Adipose tissue (tissue), 3 donors: ENCODE results near the gene SPC24. TPM values are rescaled to one million over a fixed set of nuclear protein-coding genes. Genes with fewer than 3 reads are reported as not detected.
"Not testable (repeated sequence)": the region's sequence is repeated elsewhere in the genome, so short reads cannot be mapped to it uniquely, and the experiment has no call there.

Source experiments
- H3K27ac ChIP-seq: one replicate; pipeline ENCODE4 v1.5.1; 2013; ENCODE audit warnings: low read depth, low read length
- WGBS, 3 donors: extraction: QIAGEN DNeasy Blood & Tissue Kit; methylation state at CpG; one replicate each; pipeline ENCODE4 v1.1.7; 2013; 5-methylcytosine and 5-hydroxymethylcytosine counted together
- polyA plus RNA-seq, 3 donors: library from polyadenylated mRNA; stranded (reverse); fragments of 200-250 nt; gene quantifications; one replicate each; pipeline ENCODE4 v1.2.3, GENCODE V29; 2013
- donor health status: healthy with polysubstance abuse.
- donor health status: Bipolar disorder and iron deficiency.
- donor health status: healthy.

The SPC24 gene
- polyA plus RNA-seq, 3 donors = 0.17 to 2.4 (median 0.30) TPM

GRCh38 chr19:11194173-11194572 lies 38.6 kb upstream of the SPC24 start:
- no peak overlapping the region for H3K27ac ChIP-seq
- WGBS, 3 donors = 59 to 83% (median 65%) methylated on average over 8 of the region's 8 CpGs

GRCh38 chr19:11192957-11193939 lies 37.7 kb upstream of the SPC24 start:
- WGBS, 3 donors = 92 to 94% (median 93%) methylated on average over 63 to 68 of the region's 68 CpGs

DNA sequence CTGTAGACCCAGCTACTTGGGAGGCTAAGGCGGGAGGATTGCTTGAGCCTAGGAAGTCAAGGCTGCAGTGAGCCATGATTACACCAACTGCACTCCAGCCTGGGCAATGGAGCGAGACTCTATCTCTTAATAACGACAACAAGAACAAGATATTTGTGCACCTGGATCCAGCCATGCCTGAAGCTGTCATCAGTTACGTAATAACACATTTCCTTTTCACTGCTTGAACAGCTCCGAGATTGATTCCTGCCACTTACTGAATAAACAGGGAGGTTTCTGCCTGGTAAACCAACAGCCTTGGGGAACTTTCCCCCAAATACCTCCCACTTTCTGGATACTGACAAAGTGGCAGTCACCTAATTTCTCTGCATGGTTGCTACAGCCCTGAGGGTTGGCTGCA lies 36.4 kb upstream of the SPC24 start:
- 68 to 72% (median 70%) methylated on average over 5 of the region's 5 CpGs for WGBS, 3 donors
- H3K27ac ChIP-seq = no peak overlapping the region

More at GRCh38 chr19:11192957-11193939, 37.7 kb upstream of the SPC24 start:
- H3K27ac ChIP-seq = no peak overlapping the region

- no peak overlapping the region for H3K27ac ChIP-seq
- WGBS, 3 donors = 20 to 76% (median 30%) methylated on average over 8 of the region's 8 CpGs
Measured at GRCh38 chr19:11191273-11191755, 35.7 kb upstream of the SPC24 start.

DNA sequence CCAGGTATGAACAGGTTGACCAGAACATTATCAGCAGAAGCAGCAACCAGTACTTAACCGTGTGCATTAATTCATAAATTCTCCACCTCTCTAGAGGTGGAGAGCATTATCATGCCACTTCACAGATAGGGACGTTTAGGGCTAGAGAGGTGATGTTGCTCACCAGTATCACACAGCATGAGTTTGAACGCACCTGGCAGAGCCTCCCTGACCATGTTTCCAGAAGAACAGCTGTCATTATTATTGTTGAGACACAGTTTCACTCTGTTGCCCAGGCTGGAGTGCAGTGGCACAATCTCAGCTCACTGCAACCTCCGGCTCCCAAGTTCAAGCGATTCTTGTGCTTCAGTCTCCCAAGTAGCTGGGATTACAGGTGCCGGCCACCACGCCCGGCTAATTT lies 34.9 kb upstream of the SPC24 start:
- 86% methylated on average over 8 of the region's 8 CpGs for whole genome bisulfite sequencing, 3 donors
- no peak overlapping the region for H3K27ac ChIP-seq

DNA sequence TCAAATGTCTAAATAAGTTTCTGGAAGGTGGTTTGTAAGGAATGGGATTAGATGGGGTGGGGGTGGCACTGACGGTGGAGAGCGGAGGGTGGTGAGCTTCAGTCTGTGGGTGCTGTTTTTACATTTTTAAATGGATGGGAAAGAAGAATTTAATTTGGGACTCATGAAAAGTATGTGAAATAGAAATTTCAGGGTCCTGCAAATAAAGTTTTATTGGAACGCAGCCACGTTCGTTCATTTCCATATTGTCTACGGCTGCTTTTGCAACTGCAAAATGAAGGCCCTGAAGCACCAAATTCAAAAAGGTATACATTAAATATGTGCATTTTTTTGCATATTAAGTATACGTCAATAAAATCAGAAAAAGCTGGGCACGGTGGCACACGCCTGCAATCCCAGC lies 31.9 kb upstream of the SPC24 start:
- H3K27ac ChIP-seq = no peak overlapping the region
- 88 to 95% (median 94%) methylated on average over 9 of the region's 9 CpGs for whole genome bisulfite sequencing, 3 donors

DNA sequence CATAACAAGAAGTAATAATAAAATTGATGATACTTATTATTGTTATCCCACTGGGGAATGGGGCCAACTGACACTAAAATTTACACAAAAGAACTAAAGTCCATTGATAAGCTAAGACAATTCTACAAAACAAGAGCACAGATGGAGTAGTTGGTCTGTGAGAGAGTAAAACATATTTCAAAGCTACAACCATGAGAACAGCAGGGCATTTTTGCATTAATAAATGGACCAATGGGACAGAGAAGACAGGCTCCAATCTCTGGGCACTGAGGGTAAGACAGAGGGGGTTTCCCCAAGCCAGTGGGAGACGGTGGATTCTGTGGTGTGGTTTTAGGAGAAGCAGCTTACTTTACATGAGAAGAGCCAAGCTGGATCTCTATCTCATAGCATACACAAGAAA lies 27.4 kb upstream of the SPC24 start:
- 70 to 92% (median 78%) methylated on average over 1 of the region's 1 CpG for WGBS, 3 donors
- H3K27ac ChIP-seq = no peak overlapping the region

GRCh38 chr19:11181488-11181887 lies 25.9 kb upstream of the SPC24 start:
- no peak overlapping the region for H3K27ac ChIP-seq
- 88 to 95% (median 88%) methylated on average over 4 of the region's 4 CpGs for WGBS, 3 donors

DNA sequence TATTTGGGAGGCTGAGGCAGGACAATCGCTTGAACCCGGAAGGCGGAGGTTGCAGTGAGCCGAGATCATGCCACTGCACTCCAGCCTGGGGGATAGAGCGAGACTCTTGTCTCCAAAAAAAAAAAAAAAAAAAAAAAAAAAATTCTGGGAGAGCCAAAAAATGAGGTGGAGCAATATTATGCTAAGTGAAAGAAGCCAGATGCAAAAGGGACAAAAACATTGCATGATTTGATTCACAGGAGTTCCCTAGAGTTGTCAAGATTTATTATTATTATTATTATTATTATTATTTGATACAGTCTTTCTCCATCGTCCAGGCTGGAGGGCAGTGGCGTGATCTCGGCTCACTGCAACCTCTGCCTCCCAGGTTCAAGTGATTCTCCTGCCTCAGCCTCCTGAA lies 25.4 kb upstream of the SPC24 start:
- not testable (repeated sequence) for H3K27ac ChIP-seq
- WGBS, 3 donors = 67 to 81% (median 77%) methylated on average over 8 of the region's 8 CpGs

DNA sequence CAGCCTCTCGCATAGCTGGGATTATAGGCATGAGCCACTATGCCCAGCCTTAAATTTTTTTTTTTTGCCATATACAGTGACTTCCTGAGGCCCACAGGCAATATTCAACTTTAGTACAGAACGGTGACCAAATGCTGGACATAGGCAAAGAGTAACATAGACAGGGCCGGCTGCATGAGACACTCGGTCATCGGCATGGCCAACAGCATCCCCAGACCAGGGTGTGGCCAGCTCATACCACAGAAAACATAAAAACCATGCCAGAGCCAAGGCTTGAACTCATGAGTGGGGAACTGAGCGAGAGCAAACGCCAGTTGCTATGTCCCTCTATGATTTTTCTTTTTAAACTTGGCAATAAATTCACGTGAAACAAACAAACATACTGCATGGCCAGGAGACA lies 24.8 kb upstream of the SPC24 start:
- no peak overlapping the region for H3K27ac ChIP-seq
- 48 to 69% (median 50%) methylated on average over 8 of the region's 8 CpGs for WGBS, 3 donors

- H3K27ac ChIP-seq = no peak overlapping the region
- WGBS, 3 donors = 35 to 73% (median 45%) methylated on average over 11 of the region's 11 CpGs
Measured at GRCh38 chr19:11179716-11180297, 24.2 kb upstream of the SPC24 start.

DNA sequence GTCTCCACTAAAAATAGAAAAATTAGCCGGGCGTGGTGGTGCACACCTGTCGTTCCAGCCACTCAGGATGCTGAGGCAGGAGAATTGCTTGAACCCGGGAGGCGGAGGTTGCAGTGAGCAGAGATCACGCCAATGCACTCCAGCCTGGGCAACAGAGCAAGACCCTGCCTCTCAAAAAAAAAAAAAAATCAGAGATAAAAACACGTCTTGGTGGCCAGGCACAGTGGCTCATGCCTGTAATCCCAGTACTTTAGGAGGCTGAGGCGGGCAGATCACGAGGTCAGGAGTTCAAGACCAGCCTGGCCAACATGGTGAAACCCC lies 23.5 kb upstream of the SPC24 start:
- H3K27ac ChIP-seq = not testable (repeated sequence)
- 84 to 97% (median 89%) methylated on average over 9 of the region's 9 CpGs for WGBS, 3 donors

- no peak overlapping the region for H3K27ac ChIP-seq
Measured at GRCh38 chr19:11177592-11177991, 22.0 kb upstream of the SPC24 start.

GRCh38 chr19:11176466-11177193 lies 21.0 kb upstream of the SPC24 start:
- 92 to 94% (median 93%) methylated on average over 18 of the region's 18 CpGs for WGBS, 3 donors
- H3K27ac ChIP-seq = no peak overlapping the region

More at GRCh38 chr19:11177592-11177991, 22.0 kb upstream of the SPC24 start:
- WGBS, 3 donors = 88 to 96% (median 92%) methylated on average over 9 of the region's 9 CpGs

DNA sequence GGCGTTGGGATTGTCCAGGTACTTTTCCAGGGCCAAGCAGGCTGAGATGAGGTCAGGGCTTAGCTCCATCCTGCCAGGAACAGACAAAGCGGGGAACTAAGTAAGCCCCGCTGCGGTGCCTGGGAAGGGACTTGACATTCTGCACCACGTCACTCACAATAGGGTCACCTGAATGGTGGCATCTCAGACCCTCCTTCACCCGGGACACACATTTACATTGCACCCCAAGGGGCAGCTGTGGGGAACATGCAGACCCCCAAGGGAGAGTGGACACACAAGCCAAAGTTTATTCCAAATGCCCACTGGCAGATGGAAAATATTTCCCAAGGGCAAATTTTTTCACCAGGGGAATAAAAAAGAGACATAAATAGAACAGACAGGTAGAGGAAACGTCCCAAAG lies 20.3 kb upstream of the SPC24 start:
- 91 to 95% (median 91%) methylated on average over 7 of the region's 7 CpGs for WGBS, 3 donors
- H3K27ac ChIP-seq = peak overlapping the region; percentile 12

GRCh38 chr19:11174336-11174735 lies 18.8 kb upstream of the SPC24 start:
- WGBS, 3 donors = 94 to 96% (median 95%) methylated on average over 27 of the region's 27 CpGs
- no peak overlapping the region for H3K27ac ChIP-seq

DNA sequence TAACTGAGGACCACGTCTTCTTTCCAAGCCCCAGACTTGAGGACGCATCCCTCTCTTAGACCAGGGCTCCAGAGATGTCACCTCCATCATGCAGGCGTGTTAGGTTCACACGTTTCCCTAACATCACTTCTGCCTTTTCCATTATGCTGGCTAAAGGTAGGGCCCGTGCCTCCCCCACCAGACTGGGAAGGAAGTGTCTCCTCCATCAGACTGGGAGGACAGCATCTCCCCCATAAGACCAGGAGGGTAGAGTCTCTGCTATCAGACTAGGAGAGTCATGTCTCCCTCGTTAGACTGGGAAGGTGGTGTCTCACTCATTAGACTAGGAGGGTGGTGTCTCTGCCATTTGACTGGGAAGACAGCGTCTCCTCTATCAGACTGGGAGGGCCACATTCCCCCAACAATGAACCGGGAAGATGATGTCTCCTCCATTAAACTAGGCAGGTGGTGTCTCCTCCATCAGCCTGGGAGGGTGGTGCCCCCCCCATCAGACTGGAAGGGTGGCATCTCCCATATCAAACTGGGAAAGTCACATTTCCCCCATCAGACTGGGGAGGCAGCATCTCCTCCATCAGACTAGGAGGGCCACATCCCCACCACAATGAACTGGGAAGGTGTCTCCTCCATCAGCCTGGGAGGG lies 18.1 kb upstream of the SPC24 start:
- WGBS, 3 donors = 81 to 83% (median 81%) methylated on average over 8 of the region's 8 CpGs
- no peak overlapping the region for H3K27ac ChIP-seq

GRCh38 chr19:11172576-11172975 lies 17.0 kb upstream of the SPC24 start:
- 69 to 94% (median 80%) methylated on average over 6 of the region's 6 CpGs for WGBS, 3 donors
- H3K27ac ChIP-seq = no peak overlapping the region

DNA sequence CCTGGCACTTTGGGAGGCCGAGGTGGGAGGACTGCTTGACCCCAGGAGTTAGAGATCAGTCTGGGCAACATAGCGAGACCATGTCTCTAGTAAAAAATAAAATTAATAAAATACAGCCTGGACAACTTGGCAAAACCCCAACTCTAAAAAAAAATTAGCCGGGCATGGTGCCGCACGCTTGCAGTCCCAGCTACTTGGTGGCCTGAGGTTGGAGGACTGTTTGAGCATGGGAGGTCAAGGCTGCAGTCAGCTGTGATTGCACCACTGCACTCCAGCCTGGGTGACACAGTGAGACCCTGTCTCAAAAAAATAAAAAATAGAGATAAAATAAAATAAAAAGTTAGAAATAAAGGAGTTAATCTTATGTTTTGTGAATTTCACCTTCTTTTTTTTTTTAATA lies 15.6 kb upstream of the SPC24 start:
- no peak overlapping the region for H3K27ac ChIP-seq
- 73 to 82% (median 79%) methylated on average over 5 of the region's 5 CpGs for WGBS, 3 donors
